ENCODE measurements around the gene POP7. TPM values are rescaled to one million over a fixed set of nuclear protein-coding genes. Genes with fewer than 3 reads are reported as not detected.

Gene POP7
- total RNA-seq, 2 donors from 2014 or later = 21.5 to 25.0 TPM

DNA sequence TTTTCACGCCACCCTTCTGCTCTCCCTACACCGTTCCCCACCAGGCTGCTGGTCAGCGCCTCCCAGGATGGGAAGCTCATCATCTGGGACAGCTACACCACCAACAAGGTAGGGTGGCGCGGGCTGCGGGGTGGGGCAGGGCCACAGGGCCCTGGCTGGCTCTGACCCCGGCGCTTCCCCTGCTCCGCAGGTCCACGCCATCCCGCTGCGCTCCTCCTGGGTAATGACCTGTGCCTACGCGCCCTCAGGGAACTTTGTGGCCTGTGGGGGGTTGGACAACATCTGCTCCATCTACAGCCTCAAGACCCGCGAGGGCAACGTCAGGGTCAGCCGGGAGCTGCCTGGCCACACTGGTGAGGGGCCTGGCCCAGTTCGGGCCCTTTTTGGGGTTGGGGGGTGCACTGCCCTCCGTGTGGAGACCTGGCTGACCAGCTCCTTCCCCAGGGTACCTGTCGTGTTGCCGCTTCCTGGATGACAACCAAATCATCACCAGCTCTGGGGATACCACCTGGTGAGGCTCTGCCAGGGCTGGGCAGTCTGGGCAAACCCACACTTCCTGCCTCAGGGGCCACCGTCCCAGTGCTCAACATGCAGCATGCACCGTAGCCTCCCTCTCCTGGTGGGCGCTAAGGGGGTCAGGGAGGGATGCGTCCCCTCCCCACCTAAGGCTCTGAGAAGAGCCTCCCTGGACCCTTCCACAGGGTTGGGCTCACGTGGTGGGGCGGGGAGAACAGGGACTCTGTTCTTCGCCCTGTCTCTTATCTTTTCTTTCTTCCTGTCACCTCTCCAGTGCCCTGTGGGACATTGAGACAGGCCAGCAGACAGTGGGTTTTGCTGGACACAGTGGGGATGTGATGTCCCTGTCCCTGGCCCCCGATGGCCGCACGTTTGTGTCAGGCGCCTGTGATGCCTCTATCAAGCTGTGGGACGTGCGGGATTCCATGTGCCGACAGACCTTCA is 28.3 kb upstream of the POP7 start:
- ATAC-seq (no peak), DNase-seq (no peak)
- intact Hi-C loops (cut with DNase I, micrococcal nuclease) = no loop called here

DNA sequence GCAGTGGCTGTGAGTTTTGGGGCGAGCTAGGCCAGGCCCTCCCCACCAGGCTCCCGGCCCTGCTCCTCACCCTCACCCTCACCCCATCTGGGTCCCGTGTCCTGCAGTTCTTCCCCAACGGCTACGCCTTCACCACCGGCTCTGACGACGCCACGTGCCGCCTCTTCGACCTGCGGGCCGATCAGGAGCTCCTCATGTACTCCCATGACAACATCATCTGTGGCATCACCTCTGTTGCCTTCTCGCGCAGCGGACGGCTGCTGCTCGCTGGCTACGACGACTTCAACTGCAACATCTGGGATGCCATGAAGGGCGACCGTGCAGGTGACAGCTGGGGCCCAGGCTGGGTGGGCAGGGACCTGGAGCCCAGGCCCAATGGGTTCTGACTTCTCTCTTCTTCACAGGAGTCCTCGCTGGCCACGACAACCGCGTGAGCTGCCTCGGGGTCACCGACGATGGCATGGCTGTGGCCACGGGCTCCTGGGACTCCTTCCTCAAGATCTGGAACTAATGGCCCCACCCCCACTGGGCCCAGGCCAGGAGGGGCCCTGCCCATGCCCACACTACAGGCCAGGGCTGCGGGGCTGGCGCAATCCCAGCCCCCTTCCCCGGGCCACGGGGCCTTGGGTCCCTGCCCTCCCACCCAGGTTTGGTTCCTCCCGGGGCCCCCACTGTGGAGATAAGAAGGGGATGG is 27.5 kb upstream of the POP7 start:
- DNase-seq (no peak), ATAC-seq (no peak)
- intact Hi-C loops (cut with DNase I, micrococcal nuclease) = no loop called here

DNA sequence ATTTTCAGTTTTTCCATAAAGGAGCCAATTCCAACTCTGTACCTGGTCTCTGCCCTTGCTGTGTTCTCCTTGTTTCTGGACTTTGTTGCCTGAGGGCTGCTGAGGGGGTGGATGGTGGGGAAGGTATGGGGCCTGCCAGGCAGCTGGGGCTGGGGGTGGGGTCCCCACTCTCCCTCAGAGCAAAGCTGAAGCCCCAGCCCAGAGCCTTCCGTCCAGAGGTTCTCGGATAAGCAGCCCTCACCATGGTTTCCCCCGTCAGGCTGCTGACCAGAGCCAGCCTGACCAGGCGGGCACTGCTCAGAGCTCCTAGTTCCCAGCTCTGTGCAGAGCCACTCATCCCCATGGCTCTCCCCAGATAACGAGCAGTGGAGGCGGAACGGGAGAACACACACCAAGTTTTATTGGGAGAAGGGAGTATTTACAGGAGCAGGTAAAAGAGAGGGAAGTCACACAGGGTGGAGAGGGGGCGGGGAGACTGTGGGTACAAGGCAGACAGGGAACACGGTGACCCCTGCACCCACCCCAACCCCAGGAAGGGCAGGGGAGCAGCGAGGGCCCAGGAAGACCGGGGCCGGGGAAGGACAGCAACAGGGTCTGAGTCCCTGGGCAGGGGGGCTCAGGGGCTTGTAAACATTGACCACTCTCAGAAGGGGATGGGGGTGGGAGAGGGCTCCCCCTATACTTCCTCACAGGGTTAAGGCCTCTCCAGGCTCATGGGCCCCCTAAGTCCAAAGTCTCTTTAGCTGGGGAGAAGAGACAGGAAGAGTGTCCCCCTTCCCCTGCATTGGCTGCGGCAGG is 26.6 kb upstream of the POP7 start:
- intact Hi-C loops (cut with DNase I, micrococcal nuclease) = no loop called here
- DNase-seq = peak in 1 of 2 donors; percentile 21
- peak; percentile 11 for ATAC-seq

DNA sequence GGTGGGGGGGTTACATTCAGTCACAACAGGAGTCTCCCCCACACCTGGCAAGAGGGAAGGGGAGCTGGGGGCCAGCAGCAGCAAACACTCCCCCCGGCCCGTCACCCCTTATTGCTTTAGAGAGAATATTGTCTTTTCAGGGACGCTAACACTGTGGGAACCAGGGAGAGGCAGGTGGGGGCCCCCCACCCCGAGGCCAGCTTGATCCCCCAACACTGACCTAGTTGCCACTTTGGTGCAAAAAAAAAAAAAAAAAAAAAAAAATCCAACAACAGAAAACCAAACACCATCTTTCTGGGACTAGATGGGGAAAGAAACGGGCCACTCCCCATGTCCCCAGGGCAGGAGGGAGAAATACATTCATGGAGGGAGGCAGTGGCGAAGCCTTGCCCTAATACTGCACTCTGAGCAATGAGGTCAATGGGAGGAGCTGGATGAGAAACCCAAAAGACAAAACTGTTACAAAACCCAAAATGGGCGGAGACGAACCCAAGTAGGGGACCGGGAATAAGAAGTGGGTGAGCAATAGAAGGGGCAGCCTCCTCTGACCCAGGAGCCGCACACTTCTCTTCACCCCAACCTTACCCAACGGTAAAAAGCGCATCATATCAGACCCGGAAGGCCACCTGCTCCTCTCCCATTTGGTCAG is 25.9 kb upstream of the POP7 start:
- no peak for ATAC-seq
- DNase-seq = no peak
- intact Hi-C loops (cut with DNase I, micrococcal nuclease) = loop anchor here in 1 of 2 donors (10.0 kb wide), 1 partner anchor 95 kb away; the partner anchor contains the start of genes FBXO24 and LRCH4

- intact Hi-C loops (cut with DNase I, micrococcal nuclease) = loop anchor here in 1 of 2 donors (10.0 kb wide), 1 partner anchor 96 kb away; the partner anchor contains the start of genes FBXO24 and LRCH4
- ATAC-seq = peak; percentile 9
- DNase-seq = peak in 1 of 2 donors; percentile 15
Measured at GRCh38 chr7:100680576-100681271, 25.2 kb upstream of the POP7 start.

DNA sequence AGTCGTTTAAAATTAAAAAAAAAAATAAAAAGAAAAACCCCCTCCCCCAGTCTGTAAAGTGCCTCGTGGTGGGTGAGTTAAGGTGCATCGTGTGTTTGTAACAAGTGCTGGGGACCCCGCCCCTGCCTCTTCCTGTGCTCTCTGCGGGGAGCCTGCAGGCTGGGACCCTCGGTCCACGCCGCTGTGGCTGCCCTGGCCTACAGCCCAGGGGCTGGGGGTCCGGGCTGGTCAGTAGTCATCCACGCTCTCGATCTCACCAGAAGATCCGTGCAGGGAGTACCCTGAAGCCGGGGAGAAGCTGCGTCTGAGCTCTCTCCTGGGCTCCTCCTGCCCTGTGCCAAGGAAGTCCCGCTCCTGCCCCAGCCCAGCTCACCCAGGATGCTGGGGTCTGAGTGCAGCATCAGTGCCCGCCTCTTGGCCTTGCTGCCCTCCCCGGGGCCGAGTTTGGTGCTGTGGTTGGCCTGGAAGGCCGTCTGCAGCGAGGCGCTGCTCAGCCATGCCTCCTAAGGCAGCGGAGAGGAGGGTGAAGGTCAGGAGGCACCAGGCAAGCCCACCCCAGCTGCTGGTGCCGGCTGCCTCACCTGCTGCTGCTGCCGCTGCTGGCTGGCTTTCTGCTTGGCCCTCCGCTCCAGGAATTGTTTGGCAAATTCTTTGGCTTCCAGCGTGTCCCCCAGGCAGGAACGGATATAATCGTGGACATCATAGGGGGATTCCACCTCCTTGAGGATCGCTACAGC is 24.3 kb upstream of the POP7 start:
- ATAC-seq = no peak

GRCh38 chr7:100682228-100682741 is 23.6 kb upstream of the POP7 start:
- intact Hi-C loops (cut with DNase I, micrococcal nuclease) = loop anchor here in 1 of 2 donors (10.0 kb wide), 1 partner anchor 97 kb away; the partner anchor contains the start of genes FBXO24 and LRCH4
- ATAC-seq (no peak), DNase-seq (no peak)

More for the DNA sequence above, 24.3 kb upstream of the POP7 start:
- intact Hi-C loops (cut with DNase I, micrococcal nuclease) = loop anchor here in 1 of 2 donors (10.0 kb wide), 1 partner anchor 97 kb away; the partner anchor contains the start of genes FBXO24 and LRCH4
- DNase-seq = no peak

DNA sequence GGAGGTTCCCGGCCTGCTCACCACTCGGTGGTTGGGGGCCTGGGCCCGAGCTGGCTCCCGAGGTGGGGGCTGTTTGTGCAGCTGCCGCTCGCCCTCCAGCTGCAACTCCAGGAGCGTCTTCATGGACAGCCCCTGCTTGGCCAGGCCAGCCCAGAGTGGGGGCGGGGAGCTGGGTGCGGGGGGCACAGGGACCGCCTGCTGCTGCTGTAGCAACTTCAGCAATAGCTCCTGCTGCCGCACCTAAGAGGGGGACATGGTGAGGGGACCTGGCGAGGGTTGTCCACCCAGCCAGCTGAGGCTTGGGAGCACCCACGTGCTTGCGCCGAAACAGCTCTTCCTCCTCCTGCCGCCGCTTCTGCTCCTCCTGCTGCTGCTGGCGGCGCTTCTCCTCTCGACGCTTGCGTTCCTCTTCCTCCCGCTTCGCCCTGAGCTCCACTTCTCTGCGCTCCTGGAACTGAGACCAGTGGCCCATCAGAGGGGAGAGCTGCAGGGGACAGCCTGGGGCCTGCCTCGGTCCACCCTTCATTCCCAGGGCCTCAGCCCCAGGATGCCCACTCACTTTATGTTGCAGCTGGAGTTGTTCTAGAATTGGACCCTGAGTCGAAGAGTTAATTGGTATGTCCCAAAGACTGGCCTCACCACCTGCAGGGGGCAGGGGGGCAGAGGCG is 22.8 kb upstream of the POP7 start:
- intact Hi-C loops (cut with DNase I, micrococcal nuclease) = loop anchor here in 1 of 2 donors (10.0 kb wide), 1 partner anchor 98 kb away; the partner anchor contains the start of genes FBXO24 and LRCH4
- ATAC-seq = no peak

DNA sequence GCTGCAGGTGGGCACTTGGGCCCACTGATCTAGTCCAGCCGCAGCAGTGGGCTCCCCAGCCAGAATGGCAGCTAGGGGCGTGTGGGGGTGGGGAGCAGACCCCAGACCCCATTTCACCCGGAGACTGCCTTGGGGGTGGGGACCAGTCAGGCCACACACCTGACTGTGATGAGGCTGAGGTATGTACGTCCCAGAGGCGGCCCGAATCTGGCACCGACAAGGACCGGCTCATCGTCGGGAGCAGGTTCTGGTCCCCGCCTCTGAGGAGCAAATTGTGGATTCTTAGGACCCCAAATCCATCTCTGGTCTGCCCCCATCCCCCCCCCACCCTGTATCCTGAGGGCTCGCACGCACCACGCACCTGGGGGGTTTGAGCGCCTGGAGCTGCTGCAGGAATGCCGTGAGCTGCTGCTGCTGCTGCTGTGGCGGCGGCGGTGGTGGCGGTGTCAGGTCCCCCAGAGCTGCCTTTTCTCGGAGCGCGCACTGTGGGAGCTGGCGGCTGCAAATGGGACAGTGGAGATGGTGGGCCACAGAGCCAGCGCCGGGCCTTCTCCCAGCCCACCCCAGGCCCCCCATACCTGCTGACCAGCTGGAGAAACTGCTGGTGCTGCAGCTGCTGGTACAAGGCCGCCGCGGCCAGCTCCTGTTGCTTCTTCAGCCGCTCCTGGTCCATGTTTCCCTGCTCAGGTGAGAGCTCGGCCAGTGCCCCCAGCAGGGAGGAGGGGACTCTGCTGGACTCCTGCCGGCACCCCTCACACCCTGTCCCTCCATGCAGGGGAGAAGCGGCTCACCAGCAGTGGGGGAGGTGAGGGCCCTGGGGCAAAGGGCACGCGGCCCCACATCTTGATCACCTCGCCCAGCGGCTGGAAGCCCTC is 22.0 kb upstream of the POP7 start:
- ATAC-seq (no peak), DNase-seq (no peak)
- intact Hi-C loops (cut with DNase I, micrococcal nuclease) = loop anchor here in 1 of 2 donors (10.0 kb wide), 1 partner anchor 99 kb away; the partner anchor contains the start of genes FBXO24 and LRCH4

More for the DNA sequence above, 22.8 kb upstream of the POP7 start:
- no peak for DNase-seq

- intact Hi-C loops (cut with DNase I, micrococcal nuclease) = loop anchor here in 1 of 2 donors (10.0 kb wide), 1 partner anchor 100 kb away; the partner anchor contains the start of genes FBXO24 and LRCH4
- no peak for ATAC-seq
- DNase-seq = no peak
Measured at GRCh38 chr7:100684534-100685042, 21.3 kb upstream of the POP7 start.

DNA sequence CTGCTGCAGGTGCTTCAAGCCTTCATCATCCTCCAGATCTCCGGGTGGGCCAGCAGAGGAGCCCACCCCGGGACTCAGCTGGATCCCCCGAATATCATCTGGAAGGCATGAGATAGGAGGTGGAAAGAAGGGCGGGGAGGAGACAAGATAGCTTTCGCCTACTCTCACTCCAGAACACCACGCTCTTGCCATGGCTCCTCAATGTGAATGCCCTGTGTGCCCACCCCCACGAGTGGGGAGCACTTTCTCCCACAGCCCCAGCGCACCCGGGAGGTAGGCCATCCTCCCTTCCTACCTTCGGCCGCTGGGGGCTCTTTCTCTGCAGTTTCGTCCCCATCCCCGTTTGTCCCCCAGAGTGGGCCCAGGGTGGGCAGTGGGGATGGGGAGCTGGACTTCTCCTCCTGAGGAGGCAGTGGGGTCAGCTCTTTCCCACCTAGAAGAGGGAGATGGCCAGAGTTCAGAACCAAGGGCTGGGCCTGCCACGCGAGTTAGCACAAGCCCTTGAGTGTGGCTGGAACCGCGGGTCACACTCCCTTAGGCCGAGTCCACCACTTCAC is 20.8 kb upstream of the POP7 start:
- DNase-seq = no peak
- intact Hi-C loops (cut with DNase I, micrococcal nuclease) = loop anchor here in 1 of 2 donors (10.0 kb wide), 1 partner anchor 100 kb away; the partner anchor contains the start of genes FBXO24 and LRCH4
- ATAC-seq = no peak

DNA sequence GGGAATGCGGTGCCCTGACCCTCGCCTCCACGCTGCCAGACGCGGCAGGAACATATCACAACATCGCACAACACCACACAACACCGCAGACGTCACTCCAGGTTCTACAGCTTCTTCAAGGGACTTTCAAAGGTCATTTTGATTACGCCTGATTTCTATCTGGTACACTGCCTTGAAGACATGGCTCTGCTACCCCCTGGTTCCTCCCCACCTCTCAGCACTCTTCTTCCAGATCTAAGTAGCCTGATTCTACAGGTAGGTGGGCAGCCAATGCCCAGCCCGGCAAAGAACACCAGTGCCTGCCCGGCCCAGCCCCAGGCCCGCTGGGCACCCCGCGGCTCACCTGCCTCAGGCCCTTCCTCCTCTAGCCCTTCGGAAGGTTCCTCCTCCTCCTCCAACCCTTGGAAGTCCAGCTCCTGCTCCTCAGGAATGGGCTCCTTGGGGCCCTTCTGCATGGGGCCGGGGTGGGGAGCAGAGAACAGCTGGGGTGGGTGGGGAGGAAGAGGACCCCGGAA is 20.2 kb upstream of the POP7 start:
- intact Hi-C loops (cut with DNase I, micrococcal nuclease) = loop anchor here in 1 of 2 donors (10.0 kb wide), 1 partner anchor 101 kb away; the partner anchor contains the start of genes FBXO24 and LRCH4
- DNase-seq = no peak
- ATAC-seq = no peak

- DNase-seq (no peak), ATAC-seq (no peak)
- intact Hi-C loops (cut with DNase I, micrococcal nuclease) = loop anchor here in 1 of 2 donors (10.0 kb wide), 1 partner anchor 102 kb away; the partner anchor contains the start of genes FBXO24 and LRCH4
Measured at GRCh38 chr7:100686201-100686821, 19.6 kb upstream of the POP7 start.

Measured in left colon (tissue), 2 donors.